Inferior parietal cortex (tissue), 1 donor: ENCODE measurements around the gene UBE2E3.

Source experiments
- DNase-seq: peaks from one replicate; pipeline ENCODE4 v3.0.0-alpha.2; 2016; ENCODE audit errors: extremely low spot score

The UBE2E3 gene

GRCh38 chr2:180978903-180979748, 1.3 kb upstream of the UBE2E3 start:
- peak; percentile 27 for DNase-seq

- DNase-seq, result peak; percentile 55
These were observed 678 bp upstream of the UBE2E3 start for GRCh38 chr2:180979749-180980105.

- DNase-seq, result peak; percentile 69
These were observed 822 bp downstream of the UBE2E3 start for GRCh38 chr2:180980943-180981911.

GRCh38 chr2:180983468-180984242, 3.2 kb downstream of the UBE2E3 start:
- peak; percentile 80 for DNase-seq

- DNase-seq, result no peak
These were observed 5.5 kb downstream of the UBE2E3 start for GRCh38 chr2:180985771-180986395.

GRCh38 chr2:180987146-180987545, 6.7 kb downstream of the UBE2E3 start:
- DNase-seq, result no peak

DNA sequence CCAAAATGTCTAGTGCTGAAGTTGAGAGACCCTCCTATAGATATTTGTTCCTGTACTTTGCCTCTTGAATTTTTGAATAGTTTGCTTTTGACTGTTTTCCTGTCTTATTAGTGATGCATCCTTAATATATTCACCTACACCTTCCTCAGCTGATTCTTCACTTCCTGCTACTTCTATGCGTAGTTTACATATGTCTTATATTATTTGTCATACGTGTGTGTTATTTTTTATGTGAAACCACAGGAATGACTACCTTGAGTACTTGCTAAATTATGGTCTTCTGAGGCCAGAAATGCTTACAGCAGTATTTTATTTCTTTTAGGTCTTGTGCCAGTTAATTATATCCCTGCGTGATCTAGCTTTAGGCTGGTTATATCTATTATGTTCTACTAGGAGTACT, 9.9 kb downstream of the UBE2E3 start:
- no peak for DNase-seq

DNA sequence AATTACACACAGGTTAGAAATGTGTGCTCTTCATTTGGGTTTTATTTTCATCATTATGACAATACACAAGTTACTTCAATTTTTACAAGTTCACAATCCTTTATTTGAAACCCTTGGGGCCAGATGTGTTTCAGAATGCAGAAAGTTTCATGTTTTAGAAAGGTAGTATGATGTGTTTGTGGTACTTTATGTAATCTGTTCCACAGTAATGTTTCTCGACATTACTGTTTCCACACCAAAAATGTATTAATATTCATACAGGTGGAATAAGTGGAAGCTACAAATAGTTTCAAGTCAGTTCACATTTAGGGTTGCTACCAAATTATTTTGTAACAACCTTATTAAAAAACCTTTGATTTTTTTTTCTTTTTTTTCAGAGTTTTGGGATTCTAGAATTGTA, 10.4 kb downstream of the UBE2E3 start:
- DNase-seq, result no peak

DNA sequence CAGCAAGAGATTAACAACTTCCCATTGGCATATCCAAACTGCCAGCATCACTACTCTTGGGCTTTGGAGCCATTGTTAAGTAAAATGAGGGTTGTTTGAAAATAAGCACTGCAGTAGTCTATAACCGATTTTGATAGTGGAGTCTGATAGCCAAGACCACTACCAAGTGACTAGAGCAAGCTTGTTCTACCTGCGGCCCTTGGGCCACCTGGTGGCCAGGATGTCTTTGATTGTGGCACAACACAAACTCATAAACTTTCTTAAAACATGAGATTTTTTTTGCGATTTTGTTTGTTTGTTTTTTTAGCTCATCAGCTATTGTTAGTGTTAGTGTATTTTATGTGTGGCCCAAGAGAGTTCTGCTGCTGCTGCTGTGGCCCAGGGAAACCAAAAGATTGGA, 11.0 kb downstream of the UBE2E3 start:
- no peak for DNase-seq

- no peak for DNase-seq
These were observed 11.4 kb downstream of the UBE2E3 start for GRCh38 chr2:180991820-180992219.

DNA sequence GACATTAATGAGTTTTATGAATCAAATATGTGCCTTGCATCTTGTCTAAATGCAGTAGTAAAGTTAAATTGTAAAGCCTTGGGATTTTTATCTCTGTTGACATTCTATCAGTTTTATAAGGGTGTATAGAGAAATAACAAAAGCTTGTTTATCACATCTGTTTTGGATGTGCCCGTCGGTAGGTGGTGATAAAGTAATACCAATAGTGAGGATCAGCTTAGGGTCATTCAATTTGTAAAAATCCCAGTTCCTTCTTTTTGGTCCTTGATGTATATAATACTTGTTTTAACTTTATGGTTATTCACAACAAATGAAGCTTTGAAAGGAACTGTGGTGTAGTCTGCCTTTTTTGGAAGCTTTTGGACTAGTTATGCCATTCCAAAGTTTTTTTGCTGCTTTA, 12.6 kb downstream of the UBE2E3 start:
- no peak for DNase-seq

DNA sequence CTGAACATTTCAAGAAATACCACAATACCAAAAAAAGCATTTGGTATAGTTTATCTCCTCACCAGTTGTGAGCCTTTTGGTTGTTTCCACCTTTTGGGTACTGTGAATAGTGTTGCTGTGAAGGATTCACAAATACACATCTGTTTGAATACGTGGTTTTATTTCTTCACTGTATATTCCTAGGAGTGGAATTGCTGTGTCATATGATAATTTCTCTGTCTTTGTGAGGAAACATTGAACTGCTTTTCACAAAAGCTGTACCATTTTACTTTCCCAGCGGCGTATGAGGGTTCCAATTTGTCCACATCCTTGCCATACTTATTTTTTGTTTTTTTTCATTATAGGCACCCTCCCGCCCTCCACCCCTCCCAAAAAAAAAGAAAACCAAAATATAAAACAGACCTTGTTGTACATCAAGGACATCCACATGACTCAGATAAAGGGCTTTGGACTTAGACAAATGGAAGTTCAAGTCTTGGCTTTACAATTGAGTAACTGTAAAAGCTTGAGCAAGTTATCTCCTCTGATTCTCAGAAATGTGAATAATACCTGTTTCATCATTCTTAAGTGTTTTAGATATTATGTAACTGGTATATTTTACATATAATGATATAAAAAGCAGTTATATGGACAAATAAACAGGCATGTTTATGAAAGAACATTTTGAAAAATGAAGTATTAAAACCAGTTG, 19.0 kb downstream of the UBE2E3 start:
- DNase-seq, result no peak

DNA sequence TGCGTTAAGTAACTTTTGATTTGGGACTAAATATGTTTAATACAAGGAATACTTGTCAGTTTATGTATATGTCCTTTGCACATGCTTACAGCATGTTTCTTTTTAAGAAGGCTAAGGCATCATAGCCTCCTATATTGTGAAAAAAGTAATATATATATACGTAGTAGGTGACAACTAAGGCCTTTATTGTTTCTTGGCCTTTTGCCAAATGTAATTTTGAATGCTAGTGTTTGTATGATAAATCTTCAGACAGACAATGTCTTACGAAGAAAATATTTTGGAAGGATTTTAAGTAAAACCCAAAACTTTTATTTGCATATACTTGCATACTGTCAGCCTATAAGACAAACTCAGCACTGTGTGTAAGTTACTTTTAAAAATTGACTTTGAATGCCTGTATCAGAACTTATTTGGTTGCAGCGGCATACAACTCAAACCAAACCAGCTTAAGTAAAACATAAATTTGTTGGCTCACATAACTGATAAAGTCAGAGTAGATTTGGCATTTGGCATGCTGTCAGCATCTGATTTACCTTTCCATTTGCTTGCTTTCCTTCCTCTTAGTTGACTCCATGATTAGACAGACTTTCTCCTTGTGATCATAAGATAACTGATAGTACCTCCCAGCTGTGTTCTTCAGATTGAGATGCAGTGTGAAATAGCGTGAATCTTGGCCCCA, 24.4 kb downstream of the UBE2E3 start:
- no peak for DNase-seq

DNA sequence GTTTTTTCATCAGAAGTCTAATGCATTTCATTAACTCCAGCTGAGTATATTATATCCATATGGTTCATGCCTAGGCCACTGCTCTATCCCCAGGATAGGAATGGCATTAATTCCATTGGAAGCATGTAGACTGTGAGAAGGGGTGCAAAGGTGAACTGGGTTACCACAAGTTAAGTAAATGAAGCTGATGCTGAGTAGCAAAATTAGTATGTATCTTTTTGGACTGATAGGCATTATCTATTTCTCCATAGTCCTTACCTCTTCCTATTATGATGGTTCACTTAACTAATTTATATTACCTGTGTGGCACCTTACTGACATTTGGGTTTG, 24.9 kb downstream of the UBE2E3 start:
- DNase-seq, result no peak

- DNase-seq, result no peak
These were observed 25.4 kb downstream of the UBE2E3 start for GRCh38 chr2:181005809-181006208.

DNA sequence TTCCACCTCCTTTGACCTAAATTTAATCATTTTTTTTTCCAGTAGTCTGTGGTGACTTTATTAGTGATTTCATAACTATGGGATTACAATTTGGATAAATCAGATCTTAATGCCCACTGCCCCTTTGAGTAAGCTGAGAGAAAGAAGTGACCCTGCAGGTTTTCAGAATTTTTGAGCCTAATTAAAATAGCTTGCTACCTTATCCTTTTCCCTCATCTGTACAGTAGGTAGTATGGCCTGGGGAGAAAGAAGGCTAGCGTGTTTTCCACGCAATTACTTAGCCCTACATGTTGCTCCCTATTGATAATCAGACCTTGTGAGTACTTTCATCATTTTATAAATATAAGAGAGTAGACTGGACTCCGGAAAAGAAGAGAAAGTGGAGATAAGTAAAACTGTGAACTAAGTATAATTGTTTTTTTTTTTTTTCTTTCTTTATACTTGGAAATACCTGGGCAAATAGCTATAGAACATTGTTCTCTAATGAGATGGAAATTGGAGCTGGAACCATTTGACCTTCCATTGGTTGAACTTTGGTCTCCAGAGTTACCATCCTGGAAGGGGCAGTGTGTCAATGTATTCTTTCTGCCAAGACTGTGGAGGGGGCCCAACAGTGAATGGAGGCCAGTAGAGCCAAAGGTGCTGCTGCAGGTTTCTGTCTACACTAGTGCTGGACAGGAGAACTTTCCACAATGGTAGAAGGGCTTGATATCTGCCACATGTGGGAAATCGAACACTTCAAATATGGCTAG, 26.9 kb downstream of the UBE2E3 start:
- DNase-seq, result no peak

- DNase-seq, result no peak
These were observed 28.0 kb downstream of the UBE2E3 start for GRCh38 chr2:181008407-181008806.

GRCh38 chr2:181021199-181021789, 40.9 kb downstream of the UBE2E3 start:
- no peak for DNase-seq

- DNase-seq, result no peak
These were observed 42.2 kb downstream of the UBE2E3 start for GRCh38 chr2:181022652-181023051.
